ENCODE data around the gene RESP18.

RESP18 gene

GRCh38 chr2:219332542-219332941 is at the start of gene RESP18:
TSS of gene RESP18 (minus strand) at chr2:219332744.
- DNase-seq: no peak

- DNase-seq: no peak
Observed at GRCh38 chr2:219381448-219381847, 48.9 kb upstream of the RESP18 start.

GRCh38 chr2:219380926-219381325 is 48.4 kb upstream of the RESP18 start:
- DNase-seq: no peak

- DNase-seq: no peak
Observed at GRCh38 chr2:219378163-219378851, 45.8 kb upstream of the RESP18 start.

GRCh38 chr2:219369447-219369861 is 36.9 kb upstream of the RESP18 start:
- DNase-seq: no peak

- DNase-seq: peak; percentile 35 to 37
Observed at GRCh38 chr2:219368690-219369191, 36.2 kb upstream of the RESP18 start.

- no peak for DNase-seq
Observed at GRCh38 chr2:219362524-219363164, 30.1 kb upstream of the RESP18 start.

GRCh38 chr2:219362072-219362471 is 29.5 kb upstream of the RESP18 start:
- no peak for DNase-seq

- peak in 1 of 2 experiments; percentile 34 for DNase-seq
Observed at GRCh38 chr2:219358170-219359075, 25.9 kb upstream of the RESP18 start.

- no peak for DNase-seq
Observed at GRCh38 chr2:219356834-219357233, 24.3 kb upstream of the RESP18 start.

- DNase-seq: no peak
Observed at GRCh38 chr2:219354582-219354981, 22.0 kb upstream of the RESP18 start.

- no peak for DNase-seq
Observed at GRCh38 chr2:219353129-219353528, 20.6 kb upstream of the RESP18 start.

- peak; percentile 44 to 78 for DNase-seq
Observed at GRCh38 chr2:219352448-219353023, 20.0 kb upstream of the RESP18 start.

GRCh38 chr2:219350710-219351221 is 18.2 kb upstream of the RESP18 start:
- peak in 1 of 2 experiments; percentile 42 for DNase-seq

- no peak for DNase-seq
Observed at GRCh38 chr2:219350215-219350614, 17.7 kb upstream of the RESP18 start.

- no peak for DNase-seq
Observed at GRCh38 chr2:219344751-219345430, 12.3 kb upstream of the RESP18 start.

GRCh38 chr2:219335373-219335786 is 2.8 kb upstream of the RESP18 start:
- peak; percentile 5 to 15 for DNase-seq

GRCh38 chr2:219334076-219334475 is 1.5 kb upstream of the RESP18 start:
- no peak for DNase-seq

- DNase-seq: no peak
Observed at GRCh38 chr2:219331560-219332213, 857 bp downstream of the RESP18 start.

GRCh38 chr2:219327719-219328118 is 4.8 kb downstream of the RESP18 start:
- no peak for DNase-seq

- DNase-seq: no peak
Observed at GRCh38 chr2:219325657-219326315, 6.8 kb downstream of the RESP18 start.

All from NCI-H526 (cell line).